ENCODE measurements around the gene CLCN4. TPM values are rescaled to one million over a fixed set of nuclear protein-coding genes. Genes with fewer than 3 reads are reported as not detected.

CLCN4 gene
- total RNA-seq, 2 experiments from 2014 or later, result not detected

GRCh38 chrX:10233173-10233572, 76.4 kb downstream of the CLCN4 start:
- ChIA-PET CTCF (no interaction called here), POLR2A (no interaction called here)
- H3K36me3 ChIP-seq (ENCODE audit: insufficient read depth, low read length), result no peaks in the 10 kb centered on the region
- H3K9me3 ChIP-seq (ENCODE audit: control insufficient read depth in 1 of 2, insufficient read depth in 1 of 2, low read length in 2 of 2), result no peaks in the 10 kb centered on the region
- no peak for ATAC-seq (ENCODE audit: poor library complexity)
- H3K27ac ChIP-seq (ENCODE audit: low read depth in 1 of 2, low read length in 2 of 2), result no peak overlapping the region
- Mint-ChIP-seq H3K27ac (no peak overlapping the region), H3K9me3 (no peaks in the 10 kb centered on the region), H3K27me3 (no peaks in the 10 kb centered on the region), H3K4me1 (ENCODE audit: low read depth) (no peaks in the 10 kb centered on the region), H3K36me3 (ENCODE audit: low read depth) (no peaks in the 10 kb centered on the region), H3K4me3 (no peak overlapping the region)
- DNase-seq, result no peak
- no peak for TF ChIP-seq CTCF (IDR thresholded peaks at IDR 0.05)
- no peaks in the 10 kb centered on the region for H3K27me3 ChIP-seq (ENCODE audit: control insufficient read depth in 1 of 2, insufficient read depth in 2 of 2, low read length in 2 of 2)
- intact Hi-C loops (cut with DNase I, micrococcal nuclease), result no loop called here
- no peak overlapping the region for H3K4me3 ChIP-seq (ENCODE audit: low read length)
- no peaks in the 10 kb centered on the region for H3K4me1 ChIP-seq (ENCODE audit: insufficient read depth, low read length)

DNA sequence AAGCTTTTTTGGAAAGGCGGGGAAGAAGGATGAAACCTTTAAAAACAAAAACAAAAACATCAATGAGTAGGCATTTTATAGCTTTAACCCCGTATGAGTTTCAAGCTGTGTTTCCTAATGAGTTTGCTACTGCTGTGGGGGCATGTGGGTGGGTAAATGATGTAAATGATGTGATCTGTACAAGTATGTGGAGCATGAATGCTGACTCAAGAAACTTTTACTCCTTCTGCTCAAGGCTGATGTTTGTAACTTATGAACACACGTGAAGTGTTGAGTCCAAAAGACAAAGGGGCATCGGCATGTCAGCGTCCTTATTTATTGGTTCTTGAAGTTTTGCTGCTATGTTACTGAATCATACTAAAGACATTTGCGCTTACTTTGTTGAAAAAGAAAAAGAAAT, 76.9 kb downstream of the CLCN4 start:
- no peaks in the 10 kb centered on the region for H3K27me3 ChIP-seq (ENCODE audit: control insufficient read depth in 1 of 2, insufficient read depth in 2 of 2, low read length in 2 of 2)
- intact Hi-C loops (cut with DNase I, micrococcal nuclease), result no loop called here
- POLR2A ChIA-PET, result no interaction called here
- CTCF ChIA-PET, result no interaction called here
- H3K36me3 ChIP-seq (ENCODE audit: insufficient read depth, low read length), result no peaks in the 10 kb centered on the region
- Mint-ChIP-seq H3K4me3 (no peak overlapping the region), H3K27me3 (no peaks in the 10 kb centered on the region), H3K27ac (no peak overlapping the region), H3K36me3 (ENCODE audit: low read depth) (no peaks in the 10 kb centered on the region), H3K9me3 (no peaks in the 10 kb centered on the region), H3K4me1 (ENCODE audit: low read depth) (no peaks in the 10 kb centered on the region)
- no peaks in the 10 kb centered on the region for H3K4me1 ChIP-seq (ENCODE audit: insufficient read depth, low read length)
- no peak overlapping the region for H3K27ac ChIP-seq (ENCODE audit: low read depth in 1 of 2, low read length in 2 of 2)
- no peak for TF ChIP-seq CTCF (IDR thresholded peaks at IDR 0.05)
- ATAC-seq (ENCODE audit: poor library complexity) (no peak), DNase-seq (no peak)
- no peaks in the 10 kb centered on the region for H3K9me3 ChIP-seq (ENCODE audit: control insufficient read depth in 1 of 2, insufficient read depth in 1 of 2, low read length in 2 of 2)
- no peak overlapping the region for H3K4me3 ChIP-seq (ENCODE audit: low read length)

DNA sequence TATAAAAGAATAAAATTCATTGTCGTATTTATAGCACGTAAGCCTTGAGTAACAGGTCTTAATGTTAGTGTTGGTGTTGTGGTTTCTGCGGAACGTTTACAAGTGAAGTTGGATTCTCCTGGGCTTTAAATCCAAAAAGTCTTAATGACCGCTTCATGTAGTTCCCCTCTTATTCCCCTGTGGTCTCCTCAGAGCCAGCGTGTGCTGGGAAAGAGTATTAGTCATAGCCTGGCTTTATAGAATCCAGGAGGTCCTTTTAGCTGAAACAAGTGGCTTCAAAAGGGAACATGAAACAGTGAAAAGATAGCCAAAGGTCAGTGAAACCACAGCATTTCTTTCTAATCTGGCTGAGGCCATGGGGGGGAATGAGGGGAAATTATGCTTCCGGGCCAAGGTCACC, 79.1 kb downstream of the CLCN4 start:
- H3K4me3 ChIP-seq (ENCODE audit: low read length), result no peak overlapping the region
- H3K9me3 ChIP-seq (ENCODE audit: control insufficient read depth in 1 of 2, insufficient read depth in 1 of 2, low read length in 2 of 2), result no peaks in the 10 kb centered on the region
- H3K36me3 ChIP-seq (ENCODE audit: insufficient read depth, low read length), result no peaks in the 10 kb centered on the region
- ATAC-seq (ENCODE audit: poor library complexity) (no peak), DNase-seq (no peak)
- no peak overlapping the region for H3K27ac ChIP-seq (ENCODE audit: low read depth in 1 of 2, low read length in 2 of 2)
- no peaks in the 10 kb centered on the region for H3K27me3 ChIP-seq (ENCODE audit: control insufficient read depth in 1 of 2, insufficient read depth in 2 of 2, low read length in 2 of 2)
- H3K4me1 Mint-ChIP-seq (ENCODE audit: low read depth), result no peaks in the 10 kb centered on the region
- no peak overlapping the region for H3K27ac Mint-ChIP-seq
- CTCF ChIA-PET, result no interaction called here
- POLR2A ChIA-PET, result no interaction called here
- H3K9me3 Mint-ChIP-seq, result no peaks in the 10 kb centered on the region
- no peaks in the 10 kb centered on the region for H3K4me1 ChIP-seq (ENCODE audit: insufficient read depth, low read length)
- no peak for TF ChIP-seq CTCF (IDR thresholded peaks at IDR 0.05)
- no peaks in the 10 kb centered on the region for H3K36me3 Mint-ChIP-seq (ENCODE audit: low read depth)
- H3K4me3 Mint-ChIP-seq, result no peak overlapping the region
- H3K27me3 Mint-ChIP-seq, result no peaks in the 10 kb centered on the region
- intact Hi-C loops (cut with DNase I, micrococcal nuclease), result no loop called here

Data from CD4-positive, alpha-beta T cell (primary cell).